Endothelial cell (in vitro differentiated cells): ENCODE measurements around the gene BBS2. TPM values are rescaled to one million over a fixed set of nuclear protein-coding genes. Genes with fewer than 3 reads are reported as not detected.

Source experiments
- DNase-seq: peaks from one replicate; pipeline ENCODE4 v3.0.0; 2021; ENCODE audit warnings: low spot score
- H3K27ac Mint-ChIP-seq: one replicate; pipeline ENCODE4 v1.8.0; 2021; ENCODE audit warnings: mixed read lengths, inconsistent platforms; ENCODE audit not compliant: unreplicated experiment
- H3K27me3 Mint-ChIP-seq: one replicate; pipeline ENCODE4 v1.8.0; 2021; ENCODE audit warnings: mild to moderate bottlenecking, moderate library complexity, mixed read lengths, inconsistent platforms; ENCODE audit not compliant: unreplicated experiment
- H3K36me3 Mint-ChIP-seq: one replicate; pipeline ENCODE4 v1.8.0; 2021; ENCODE audit warnings: mild to moderate bottlenecking, low read depth, mixed read lengths, inconsistent platforms; ENCODE audit not compliant: unreplicated experiment
- H3K4me1 Mint-ChIP-seq: one replicate; pipeline ENCODE4 v1.8.0; 2021; ENCODE audit warnings: mild to moderate bottlenecking, mixed read lengths, inconsistent platforms; ENCODE audit not compliant: unreplicated experiment
- H3K4me3 Mint-ChIP-seq: one replicate; pipeline ENCODE4 v1.8.0; 2021; ENCODE audit warnings: mild to moderate bottlenecking, mixed read lengths, inconsistent platforms; ENCODE audit not compliant: unreplicated experiment
- H3K9me3 Mint-ChIP-seq: one replicate; pipeline ENCODE4 v1.8.0; 2021; ENCODE audit warnings: mixed read lengths, inconsistent platforms; ENCODE audit not compliant: unreplicated experiment
- CTCF ChIP-seq: fragments of 200-600 bp; sonication (generic); IDR thresholded peaks from one replicate; pipeline ENCODE4 v1.5.0; 2021; ENCODE audit warnings: antibody characterized with exemption; ENCODE audit not compliant: unreplicated experiment
- total RNA-seq: library from RNA; stranded (reverse); fragmentation: NEBNext Ultra II Directional; extraction: Animal tissue kit (Norgen Biotek cat#: 25700); gene quantifications from one replicate; pipeline ENCODE4 v1.2.1, GENCODE V29; 2021; ENCODE audit not compliant: unreplicated experiment

BBS2 gene
- total RNA-seq, 1 donor from 2014 or later = 37.5 TPM

- peaks cover 18% of the 10 kb centered on the region for H3K4me1 Mint-ChIP-seq
- H3K9me3 Mint-ChIP-seq = no peaks in the 10 kb centered on the region
- peaks cover 2% of the 10 kb centered on the region for H3K27me3 Mint-ChIP-seq
- TF ChIP-seq CTCF = no peak
- no peak overlapping the region for H3K4me3 Mint-ChIP-seq
- H3K36me3 Mint-ChIP-seq = peaks cover 3% of the 10 kb centered on the region
- no peak overlapping the region for H3K27ac Mint-ChIP-seq
- no peak for DNase-seq
Measured at GRCh38 chr16:56448005-56448404, 71.8 kb downstream of the BBS2 start.

GRCh38 chr16:56447286-56447685 is 72.5 kb downstream of the BBS2 start:
- peaks cover 13% of the 10 kb centered on the region for H3K4me1 Mint-ChIP-seq
- no peak overlapping the region for H3K27ac Mint-ChIP-seq
- no peak for TF ChIP-seq CTCF
- no peaks in the 10 kb centered on the region for H3K9me3 Mint-ChIP-seq
- H3K36me3 Mint-ChIP-seq = peaks cover 3% of the 10 kb centered on the region
- H3K4me3 Mint-ChIP-seq = no peak overlapping the region
- DNase-seq = no peak
- H3K27me3 Mint-ChIP-seq = peaks cover 2% of the 10 kb centered on the region

- Mint-ChIP-seq H3K4me1 (no peaks in the 10 kb centered on the region), H3K27ac (no peak overlapping the region), H3K27me3 (no peaks in the 10 kb centered on the region), H3K4me3 (no peak overlapping the region), H3K36me3 (peaks cover 23% of the 10 kb centered on the region), H3K9me3 (no peaks in the 10 kb centered on the region)
- no peak for DNase-seq
- no peak for TF ChIP-seq CTCF
Measured at GRCh38 chr16:56438038-56438437, 81.8 kb downstream of the BBS2 start.

GRCh38 chr16:56436258-56436657 is 83.6 kb downstream of the BBS2 start:
- no peak for DNase-seq
- TF ChIP-seq CTCF = no peak
- Mint-ChIP-seq H3K9me3 (no peaks in the 10 kb centered on the region), H3K4me3 (no peak overlapping the region), H3K36me3 (peaks cover 26% of the 10 kb centered on the region), H3K27ac (no peak overlapping the region), H3K4me1 (no peaks in the 10 kb centered on the region), H3K27me3 (no peaks in the 10 kb centered on the region)

Other genes with a start within 250 kb of the BBS2 start
- 90.7 TPM for gene AMFR, start 94.5 kb downstream of the BBS2 start, total RNA-seq
- gene NUDT21, start 68.7 kb downstream of the BBS2 start, total RNA-seq = 126 TPM
- 24.8 TPM for gene OGFOD1, start 68.5 kb downstream of the BBS2 start, total RNA-seq
- gene MT4, start 45.0 kb upstream of the BBS2 start, total RNA-seq = not detected
- not detected for gene MT3, start 69.5 kb upstream of the BBS2 start, total RNA-seq
- 2.4 TPM for gene MT2A, start 88.6 kb upstream of the BBS2 start, total RNA-seq
- gene MT1E, start 105.8 kb upstream of the BBS2 start, total RNA-seq = not detected
- gene MT1M, start 112.6 kb upstream of the BBS2 start, total RNA-seq = not detected
- gene MT1A, start 118.6 kb upstream of the BBS2 start, total RNA-seq = not detected
- gene MT1B, start 131.9 kb upstream of the BBS2 start, total RNA-seq = not detected
- not detected for gene MT1F, start 137.9 kb upstream of the BBS2 start, total RNA-seq
- gene MT1G, start 148.0 kb upstream of the BBS2 start, total RNA-seq = not detected
- not detected for gene MT1H, start 149.8 kb upstream of the BBS2 start, total RNA-seq
- 2.3 TPM for gene MT1X, start 162.4 kb upstream of the BBS2 start, total RNA-seq
- 92.9 TPM for gene NUP93, start 210.1 kb upstream of the BBS2 start, total RNA-seq